C4-2B (cell line): Measurements from ENCODE around the gene ADGRA3.
"Not testable (repeated sequence)": the region's sequence is repeated elsewhere in the genome, so short reads cannot be mapped to it uniquely, and the experiment has no call there.

ENCODE experiments used
- CTCF ChIP-seq: fragments of 450-650 bp; conservative IDR thresholded peaks from 2 replicates; pipeline ENCODE4 v1.5.1; 2017; ENCODE audit warnings: mild to moderate bottlenecking
- ZFX ChIP-seq: fragments of 450-650 bp; IDR thresholded peaks from 2 replicates; pipeline ENCODE4 v1.6.1; 2017

GRCh38 chr4:22475311-22475646 is 40.6 kb downstream of the ADGRA3 start:
- not testable (repeated sequence) for TF ChIP-seq CTCF, ZFX
